ENCODE measurements around the gene SH3PXD2A. TPM values are rescaled to one million over a fixed set of nuclear protein-coding genes. Genes with fewer than 3 reads are reported as not detected.

Gene SH3PXD2A
- total and polyA plus RNA-seq, 2 donors (not counting 1 experiment from before 2014, with no cell fraction given), result 3.2 to 33.5 TPM

- ChIA-PET CTCF (interaction anchor here (1.2 to 3.3 kb wide), 2 partner anchors 17 to 76 kb away, joined by 3 to 15 read pairs; no protein-coding TSS in a partner anchor), POLR2A (no interaction called here)
- no peak for TF ChIP-seq CTCF (IDR thresholded peaks at IDR 0.05)
- TF ChIP-seq EZH2 (IDR thresholded peaks at IDR 0.05; ENCODE audit: borderline replicate concordance, insufficient read depth, low read depth, low read length, poor library complexity, severe bottlenecking), result no peak
- 44% methylated on average over 1 of the region's 2 CpGs for WGBS (ENCODE audit: insufficient coverage)
- Histone ChIP-seq H3K4me3 (ENCODE audit: control extremely low read depth in 1 of 5, extremely low read depth in 1 of 5, insufficient read depth in 1 of 5, low read depth in 2 of 5, low read length in 4 of 5) (no peak overlapping the region), H3K36me3 (replicated peaks in 1 of 2; ENCODE audit: control extremely low read depth in 1 of 2, control insufficient read depth in 1 of 2, extremely low read depth in 1 of 2, insufficient read depth in 2 of 2, low read length in 1 of 2) (peaks cover 2 to 11% of the 10 kb centered on the region in 2 experiments), H3K4me1 (ENCODE audit: control insufficient read depth in 2 of 2, insufficient read depth in 2 of 2, low read length in 2 of 2) (no peaks in the 10 kb centered on the region), H3K27me3 (replicated peaks in 1 of 4; ENCODE audit: control extremely low read depth in 1 of 4, control insufficient read depth in 3 of 4, insufficient read depth in 4 of 4, low read length in 3 of 4) (no peaks in the 10 kb centered on the region), H3K79me2 (ENCODE audit: control insufficient read depth, insufficient read depth, low read length) (no peaks in the 10 kb centered on the region), H2AFZ (ENCODE audit: insufficient read depth, low read depth, low read length, poor library complexity, severe bottlenecking) (no peak overlapping the region), H3K9me3 (ENCODE audit: control extremely low read depth in 1 of 3, control insufficient read depth in 2 of 3, insufficient read depth in 1 of 3, low read length in 2 of 3) (peaks cover 0 to 9% (median 0%) of the 10 kb centered on the region in 3 donors), H4K20me1 (ENCODE audit: control insufficient read depth, insufficient read depth, low read length, poor library complexity, severe bottlenecking) (no peaks in the 10 kb centered on the region), H3K4me2 (replicated peaks; ENCODE audit: low read depth, low read length, poor library complexity, severe bottlenecking) (no peak overlapping the region), H3K27ac (ENCODE audit: low read length in 2 of 2) (no peak overlapping the region), H3K9ac (ENCODE audit: low read length) (no peak overlapping the region)
- ATAC-seq (ENCODE audit: low read depth) (no peak), DNase-seq (no peak)
- Mint-ChIP-seq H3K4me1 (no peaks in the 10 kb centered on the region), H3K9me3 (ENCODE audit: insufficient read depth) (no peaks in the 10 kb centered on the region), H3K4me3 (no peak overlapping the region), H3K27ac (no peak overlapping the region), H3K27me3 (no peaks in the 10 kb centered on the region)
- intact Hi-C loops (cut with micrococcal nuclease), result no loop called here
Observed at GRCh38 chr10:103610083-103610472, 245.3 kb downstream of the SH3PXD2A start.

- intact Hi-C loops (cut with micrococcal nuclease), result no loop called here
Observed at GRCh38 chr10:103609231-103610082, 245.9 kb downstream of the SH3PXD2A start.

More at GRCh38 chr10:103609231-103610082, 245.9 kb downstream of the SH3PXD2A start:
- no peak overlapping the region for H3K9ac ChIP-seq (ENCODE audit: low read length)
- 100% methylated on average over 3 of the region's 8 CpGs for WGBS (ENCODE audit: insufficient coverage)
- DNase-seq (no peak), ATAC-seq (ENCODE audit: low read depth) (no peak)
- Mint-ChIP-seq H3K4me1 (no peaks in the 10 kb centered on the region), H3K27me3 (no peaks in the 10 kb centered on the region), H3K4me3 (no peak overlapping the region), H3K27ac (no peak overlapping the region), H3K9me3 (ENCODE audit: insufficient read depth) (no peaks in the 10 kb centered on the region)
- H3K4me1 ChIP-seq (ENCODE audit: control insufficient read depth in 2 of 2, insufficient read depth in 2 of 2, low read length in 2 of 2), result no peaks in the 10 kb centered on the region
- H2AFZ ChIP-seq (ENCODE audit: insufficient read depth, low read depth, low read length, poor library complexity, severe bottlenecking), result no peak overlapping the region
- H3K36me3 ChIP-seq (replicated peaks in 1 of 2; ENCODE audit: control extremely low read depth in 1 of 2, control insufficient read depth in 1 of 2, extremely low read depth in 1 of 2, insufficient read depth in 2 of 2, low read length in 1 of 2), result peaks cover 2 to 12% of the 10 kb centered on the region in 2 experiments
- H3K9me3 ChIP-seq (ENCODE audit: control extremely low read depth in 1 of 3, control insufficient read depth in 2 of 3, insufficient read depth in 1 of 3, low read length in 2 of 3), result peaks cover 0 to 9% (median 0%) of the 10 kb centered on the region in 3 donors
- H3K27ac ChIP-seq (ENCODE audit: low read length in 2 of 2), result no peak overlapping the region
- ChIA-PET POLR2A (interaction anchor here (0.7 kb wide), 2 partner anchors 11 to 220 kb away, joined by 4 to 8 read pairs; no protein-coding TSS in a partner anchor), CTCF (interaction anchor here (0.7 to 3.3 kb wide), 3 partner anchors 16 to 103 kb away, joined by 3 to 15 read pairs (median 4); no protein-coding TSS in a partner anchor)
- H3K4me2 ChIP-seq (replicated peaks; ENCODE audit: low read depth, low read length, poor library complexity, severe bottlenecking), result no peak overlapping the region
- no peaks in the 10 kb centered on the region for H3K27me3 ChIP-seq (replicated peaks in 1 of 4; ENCODE audit: control extremely low read depth in 1 of 4, control insufficient read depth in 3 of 4, insufficient read depth in 4 of 4, low read length in 3 of 4)
- TF ChIP-seq CTCF (IDR thresholded peaks at IDR 0.05) (no peak), EZH2 (IDR thresholded peaks at IDR 0.05; ENCODE audit: borderline replicate concordance, insufficient read depth, low read depth, low read length, poor library complexity, severe bottlenecking) (no peak)
- H3K4me3 ChIP-seq (ENCODE audit: control extremely low read depth in 1 of 5, extremely low read depth in 1 of 5, insufficient read depth in 1 of 5, low read depth in 2 of 5, low read length in 4 of 5), result no peak overlapping the region
- no peaks in the 10 kb centered on the region for H3K79me2 ChIP-seq (ENCODE audit: control insufficient read depth, insufficient read depth, low read length)
- H4K20me1 ChIP-seq (ENCODE audit: control insufficient read depth, insufficient read depth, low read length, poor library complexity, severe bottlenecking), result no peaks in the 10 kb centered on the region
